ENCODE results near the gene HSD17B4.
"Not testable (repeated sequence)": the region's sequence is repeated elsewhere in the genome, so short reads cannot be mapped to it uniquely, and the experiment has no call there.

DNA sequence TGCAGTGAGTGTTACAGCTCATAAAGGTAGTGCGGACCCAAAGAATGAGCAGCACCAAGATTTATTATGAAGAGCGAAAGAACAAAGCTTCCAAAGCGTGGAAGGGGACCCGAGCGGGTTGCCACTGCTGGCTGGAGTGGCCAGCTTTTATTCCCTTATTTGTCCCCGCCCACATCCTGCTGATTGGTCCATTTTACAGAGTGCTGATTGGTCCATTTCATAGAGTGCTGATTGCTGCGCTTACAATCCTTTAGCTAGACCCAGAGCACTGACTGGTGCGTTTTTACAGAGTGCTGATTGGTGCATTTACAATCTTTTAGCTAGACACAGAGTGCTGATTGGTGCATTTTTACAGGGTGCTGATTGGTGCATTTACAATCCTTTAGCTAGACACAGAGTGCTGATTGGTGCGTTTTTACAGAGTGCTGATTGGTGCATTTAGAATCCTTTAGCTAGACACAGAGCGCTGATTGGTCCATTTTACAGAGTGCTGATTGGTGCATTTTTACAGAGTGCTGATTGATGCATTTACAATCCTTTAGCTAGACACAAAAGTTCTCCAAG lies 19.5 kb upstream of the HSD17B4 start:
- not testable (repeated sequence) for TF ChIP-seq POLR2AphosphoS5 (IDR thresholded peaks at IDR 0.05; ENCODE audit: borderline replicate concordance, low read depth, low read length); FOXP2 (optimal IDR thresholded peaks at IDR 0.05; ENCODE audit: control extremely low read depth, extremely low read length, insufficient read depth); EZH2 (IDR thresholded peaks at IDR 0.05)
